ENCODE measurements around the gene TSN.
"Not testable (repeated sequence)": the region's sequence is repeated elsewhere in the genome, so short reads cannot be mapped to it uniquely, and the experiment has no call there.

TSN gene

DNA sequence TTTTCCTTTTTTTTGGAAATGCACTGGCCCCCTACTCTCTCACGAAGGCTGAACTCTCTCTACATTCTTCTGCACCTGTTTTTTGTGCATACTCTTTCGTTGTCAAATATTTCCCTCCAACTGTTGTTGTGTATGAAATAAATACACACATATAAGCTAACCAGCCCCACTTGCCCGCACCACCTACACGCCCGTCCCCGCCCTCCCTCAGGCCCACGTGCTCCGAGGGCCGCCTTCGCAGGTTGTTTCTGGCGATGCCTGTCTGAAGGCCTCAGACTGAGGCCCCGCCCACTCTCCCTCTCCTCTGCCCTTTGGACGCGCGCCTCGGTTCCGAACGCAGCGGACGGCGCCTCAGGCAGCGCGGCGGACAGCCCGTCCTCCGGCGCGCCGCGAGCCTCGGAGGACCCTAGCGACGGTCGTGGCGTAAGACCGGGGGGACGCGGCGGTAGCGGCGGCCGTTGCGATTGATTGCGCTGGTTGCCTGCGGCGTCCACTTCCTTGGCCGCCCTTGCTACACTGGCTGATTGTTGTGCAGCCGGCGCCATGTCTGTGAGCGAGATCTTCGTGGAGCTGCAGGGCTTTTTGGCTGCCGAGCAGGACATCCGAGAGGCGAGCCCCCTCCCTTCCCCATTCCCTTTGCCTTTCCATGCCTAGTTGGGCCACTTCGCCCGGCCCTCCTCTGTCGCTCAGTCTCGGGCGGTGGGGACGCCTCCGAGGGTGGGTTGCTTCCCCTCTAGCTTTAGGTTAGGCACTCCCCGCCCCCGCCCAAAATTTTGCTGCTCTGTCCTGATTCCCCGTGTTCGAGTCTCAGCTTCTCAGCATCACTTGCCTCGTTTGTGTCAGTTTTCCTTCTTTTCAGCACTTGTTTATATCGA lies at the start of gene TSN:
Gene TSN (plus strand): TSS at position 415 of the 875 bp plus-strand sequence. CDS start 129 bp downstream, at position 544.
- peak; percentile 52 to 98 (median 94) for DNase-seq

DNA sequence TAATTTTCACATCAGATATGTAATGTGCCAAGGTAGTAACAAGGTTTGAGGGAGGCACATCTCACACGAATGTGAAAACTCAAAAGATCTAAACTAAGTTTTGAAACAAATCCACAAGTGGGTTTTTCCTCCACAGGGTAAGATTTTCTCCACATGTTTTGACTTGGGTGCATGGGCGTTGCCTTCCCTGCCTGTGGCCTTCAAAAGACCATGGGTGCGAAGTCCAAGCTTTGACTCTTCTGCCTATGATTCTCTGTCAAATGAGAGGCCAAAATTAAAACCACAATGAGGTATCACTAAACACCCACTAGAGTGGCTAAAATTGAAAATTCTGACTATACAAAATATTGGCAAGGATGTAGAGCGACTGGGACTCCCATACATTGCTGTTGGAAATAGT lies 49.5 kb upstream of the TSN start:
- no peak for DNase-seq

DNA sequence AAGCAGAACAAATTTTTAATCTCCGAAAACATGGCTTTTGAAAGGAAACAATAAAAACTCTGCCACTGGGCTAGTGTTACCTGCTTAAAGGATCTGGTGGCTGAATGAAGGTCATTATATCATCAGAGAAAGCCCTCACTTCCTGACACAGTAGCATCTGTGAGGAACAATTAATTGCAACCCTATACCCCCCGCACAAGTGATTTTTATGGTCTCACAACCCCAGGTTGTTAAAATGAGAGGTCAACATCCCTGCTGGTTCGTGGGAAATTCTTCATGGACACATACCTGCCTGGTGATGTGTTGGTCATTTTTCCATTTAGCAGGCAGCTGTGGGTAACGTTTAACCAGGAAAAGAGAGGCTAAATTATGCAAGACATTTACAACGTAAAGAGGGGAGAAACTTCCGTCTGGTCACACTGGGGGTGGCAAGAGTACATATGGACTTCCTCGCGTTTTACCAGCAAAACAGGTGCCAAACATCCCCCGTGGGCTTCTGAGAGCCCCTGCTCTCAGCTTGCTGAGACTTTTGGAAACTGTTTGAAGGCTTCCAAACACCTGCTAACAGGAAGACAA lies 48.0 kb upstream of the TSN start:
- no peak for DNase-seq

DNA sequence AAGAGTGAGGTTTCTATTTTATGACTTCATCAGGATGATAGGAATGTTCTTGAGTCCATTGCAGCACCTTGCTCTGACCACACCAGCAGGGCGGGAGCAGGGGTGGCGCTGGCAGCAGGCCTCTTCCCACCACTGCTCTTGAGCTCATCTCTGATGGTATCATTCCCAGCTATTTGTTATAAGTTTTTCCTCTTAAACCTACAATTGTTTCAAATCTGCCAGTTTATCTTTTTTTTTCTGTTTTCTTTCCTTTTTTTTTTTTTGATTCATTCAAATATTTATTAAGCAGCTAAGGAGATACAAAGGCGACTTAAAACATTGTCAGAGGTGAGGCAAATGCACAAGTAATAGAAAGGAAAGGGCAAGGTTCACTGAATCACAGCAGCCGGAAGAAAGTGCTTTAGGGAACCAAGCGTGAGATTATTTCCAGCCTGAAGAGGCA lies 47.5 kb upstream of the TSN start:
- no peak for DNase-seq

DNA sequence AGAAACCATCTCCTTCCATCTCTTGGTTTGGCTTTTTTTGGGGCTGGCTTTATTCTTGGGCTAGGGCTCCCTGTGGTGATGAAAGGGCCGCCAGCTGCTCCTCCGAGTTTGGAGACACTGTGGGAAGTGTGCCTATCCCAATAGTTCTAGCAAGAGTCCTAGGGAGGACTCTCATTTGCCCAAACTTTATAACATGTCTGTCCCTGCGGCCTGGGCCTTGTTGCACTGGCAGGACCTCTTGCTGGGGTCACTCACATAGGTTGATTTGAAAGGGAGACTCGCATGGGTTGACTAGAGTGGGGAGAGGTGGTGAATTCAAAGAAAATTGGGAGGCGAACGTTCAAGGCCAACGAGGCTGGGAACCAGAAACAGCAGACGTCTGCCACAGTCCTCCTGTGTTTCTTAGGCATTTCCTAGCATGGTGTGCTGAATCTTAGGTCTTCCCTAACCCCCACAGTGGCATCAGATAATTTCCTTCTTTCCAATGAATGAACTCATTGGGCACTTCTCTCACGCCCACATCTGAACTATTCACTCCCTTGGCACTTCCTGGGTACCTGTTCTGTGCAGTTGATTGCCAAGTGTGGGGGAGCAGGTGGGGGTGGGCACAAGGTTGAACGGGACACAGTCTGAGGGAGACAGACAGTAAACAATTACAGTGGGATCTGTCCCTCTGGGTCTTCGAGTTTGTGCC lies 45.5 kb upstream of the TSN start:
- DNase-seq, result no peak

DNA sequence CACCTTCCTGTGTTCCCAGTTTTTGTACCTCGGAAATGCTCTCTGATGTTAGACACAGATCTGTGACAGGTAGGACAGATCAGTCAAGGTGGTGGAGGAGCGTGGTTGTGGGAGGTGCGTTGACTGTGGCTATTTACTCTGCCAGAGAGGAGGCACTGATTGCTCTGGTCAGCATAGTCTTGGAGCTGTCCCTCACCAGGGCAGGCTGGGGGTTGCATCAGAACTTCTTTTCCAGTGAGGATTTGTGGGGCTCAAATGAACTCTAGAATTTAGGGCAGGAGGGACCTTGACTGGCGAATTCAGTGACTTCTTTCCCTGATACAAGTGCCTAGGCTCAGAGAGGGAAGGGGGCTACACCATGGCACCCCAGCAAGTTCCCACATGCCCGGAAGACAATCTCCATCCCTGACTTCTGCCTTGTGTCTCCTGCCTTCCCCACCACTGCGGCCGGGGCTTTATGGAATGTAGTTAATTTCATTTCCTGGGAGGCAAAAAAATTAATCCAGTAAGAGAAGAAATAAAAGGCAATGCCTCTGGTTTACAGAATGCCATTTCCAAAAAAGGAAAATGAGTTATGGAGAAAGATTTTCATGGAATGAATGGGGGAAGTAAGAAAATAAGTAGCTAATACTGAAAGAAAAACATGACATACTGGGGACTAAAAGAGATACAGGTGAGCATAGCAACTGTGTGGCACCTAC lies 44.8 kb upstream of the TSN start:
- DNase-seq, result no peak

DNA sequence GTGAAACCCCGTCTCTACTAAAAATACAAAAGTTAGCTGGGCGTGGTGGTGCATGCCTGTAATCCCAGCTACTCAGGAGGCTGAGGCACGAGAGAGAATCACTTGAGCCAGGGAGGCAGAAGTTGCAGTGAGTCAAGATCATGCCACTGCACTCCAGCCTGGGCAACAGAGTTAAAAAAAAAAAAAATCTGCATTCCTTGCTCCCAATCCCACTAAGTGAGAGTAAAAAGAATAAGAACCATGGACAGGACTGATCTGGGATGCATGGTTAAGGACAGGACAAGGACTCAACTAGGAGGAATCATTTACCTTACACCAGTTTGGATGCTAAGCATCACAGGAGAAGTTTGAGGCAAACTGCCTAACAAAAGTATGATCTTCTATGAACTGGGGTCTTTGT lies 44.0 kb upstream of the TSN start:
- not testable (repeated sequence) for DNase-seq

DNA sequence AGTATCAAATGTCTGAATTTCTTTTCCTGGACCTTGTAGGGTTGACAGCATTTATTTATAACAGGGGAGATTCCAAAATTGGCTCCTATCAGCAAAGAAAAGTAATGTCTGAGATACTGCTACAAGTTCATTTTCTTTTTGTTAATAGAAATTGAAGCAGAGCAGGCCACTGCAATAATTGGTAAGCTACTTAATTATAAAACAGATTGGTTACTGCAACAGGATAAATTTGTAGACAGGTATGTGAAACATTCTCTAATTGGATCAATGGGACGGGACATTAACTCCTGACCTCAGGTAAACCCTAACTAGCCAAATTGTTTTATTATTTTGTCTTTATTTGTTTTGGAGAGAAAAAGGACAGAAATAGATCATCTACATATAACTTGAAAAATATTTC lies 39.3 kb upstream of the TSN start:
- no peak for DNase-seq

DNA sequence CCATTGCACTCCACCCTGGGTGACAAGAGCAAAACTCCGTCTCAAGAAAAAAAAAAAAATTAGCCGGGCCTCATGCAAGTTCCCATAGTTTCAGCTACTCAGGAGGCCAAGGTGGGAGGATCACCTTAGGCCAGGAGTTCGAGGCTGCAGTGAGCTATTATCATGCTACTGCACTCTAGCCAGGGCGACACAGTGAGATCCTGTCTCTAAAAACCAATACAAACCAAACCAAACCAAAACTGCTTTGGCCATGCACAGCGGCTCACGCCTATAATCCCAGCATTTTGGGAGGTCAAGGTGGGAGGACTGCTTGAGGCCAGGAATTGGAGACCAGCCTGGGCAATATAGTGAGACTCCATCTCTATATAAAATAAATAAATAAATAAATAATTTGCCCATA lies 37.9 kb upstream of the TSN start:
- DNase-seq, result no peak

DNA sequence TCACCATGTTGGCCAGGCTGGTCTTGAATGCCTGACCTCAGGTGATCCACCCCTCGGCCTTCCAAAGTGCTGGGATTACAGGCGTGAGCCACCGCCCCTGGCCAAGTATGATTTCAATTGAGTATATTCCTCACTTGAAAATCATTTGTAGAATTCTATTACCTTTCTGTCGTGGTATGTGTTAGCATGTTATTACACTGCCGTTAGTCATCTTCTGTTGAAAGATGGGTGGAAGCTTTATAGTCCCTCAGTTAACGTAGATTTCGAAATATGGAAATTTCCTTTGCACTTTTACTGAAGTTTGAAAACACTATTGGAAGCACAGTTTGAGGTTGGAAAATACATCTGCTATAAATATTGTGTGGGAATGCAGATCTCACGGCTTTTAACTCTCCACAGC lies 33.5 kb upstream of the TSN start:
- no peak for DNase-seq

DNA sequence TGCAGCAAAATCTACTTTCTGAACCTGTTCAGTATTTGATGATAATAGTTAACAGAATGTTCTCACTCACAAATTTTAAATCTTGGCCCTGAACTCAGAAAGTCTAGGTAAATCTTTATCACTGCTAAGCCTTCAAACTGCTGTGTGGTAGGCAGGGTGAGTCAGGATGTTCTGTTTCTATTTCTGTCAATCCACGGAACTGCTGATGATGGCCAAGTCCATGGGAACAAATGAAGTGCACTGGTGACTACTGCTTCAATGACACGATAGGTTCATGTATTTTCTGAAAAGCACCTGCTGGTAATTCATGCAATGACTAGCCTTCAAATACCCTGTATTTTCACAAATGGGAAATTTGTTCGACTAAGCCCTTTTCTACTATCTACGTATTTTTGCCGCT lies 33.0 kb upstream of the TSN start:
- DNase-seq, result peak in 1 of 58 donors; percentile 31

DNA sequence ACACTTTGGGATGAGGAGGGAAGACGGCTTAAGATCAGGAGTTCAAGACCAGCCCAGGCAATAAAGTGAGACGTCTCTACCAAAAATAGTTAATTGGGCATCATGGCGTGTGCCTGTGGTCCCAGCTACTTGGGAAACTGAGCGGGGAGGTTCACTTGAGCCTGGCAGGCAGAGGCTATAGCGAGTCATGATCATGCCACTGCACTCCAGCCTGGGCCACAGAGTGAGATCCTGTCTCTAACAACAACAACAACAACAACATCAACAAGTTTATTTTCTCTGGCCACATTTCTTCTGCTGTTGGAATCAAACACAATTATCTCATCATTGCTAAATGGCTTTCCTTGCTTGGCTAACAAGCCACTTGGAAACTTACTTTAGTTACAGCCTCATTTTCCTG lies 32.1 kb upstream of the TSN start:
- no peak for DNase-seq

DNA sequence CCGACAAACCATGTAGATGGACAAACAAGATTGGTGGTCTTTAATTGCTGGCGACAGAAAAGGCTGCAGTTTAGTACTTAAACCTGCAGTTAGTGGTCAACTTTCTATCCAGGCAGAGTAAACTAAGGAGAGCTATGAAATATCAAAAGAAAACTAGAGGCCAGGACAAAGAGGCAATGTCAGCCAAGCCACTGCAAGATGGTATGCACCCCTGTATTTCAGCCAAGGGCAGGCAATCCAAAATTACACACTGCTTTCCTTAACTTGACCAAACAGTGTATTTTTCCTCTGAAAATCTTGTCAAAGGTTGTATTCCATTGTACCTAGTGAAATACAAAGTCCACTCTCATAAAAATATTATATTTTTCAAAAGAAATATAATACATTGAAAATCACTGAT lies 28.1 kb upstream of the TSN start:
- no peak for DNase-seq

DNA sequence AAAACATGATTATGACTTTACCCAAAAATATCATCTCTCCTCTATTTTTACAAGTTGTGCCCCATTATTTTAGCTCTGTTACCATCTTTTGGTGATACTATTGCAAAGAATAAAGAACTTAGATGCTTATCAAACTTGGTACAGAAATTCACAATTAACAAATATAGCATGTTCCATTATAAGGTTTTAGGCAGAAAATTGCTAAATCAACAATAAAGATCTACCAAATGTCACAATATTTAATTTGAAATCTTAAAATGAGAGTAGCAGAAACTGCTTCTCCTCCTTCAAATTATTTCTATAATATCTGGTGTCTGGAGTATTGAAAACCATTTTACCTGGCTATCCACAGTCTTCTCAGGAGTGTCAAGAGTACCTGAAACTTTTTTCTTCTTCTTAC lies 27.5 kb upstream of the TSN start:
- DNase-seq, result no peak

DNA sequence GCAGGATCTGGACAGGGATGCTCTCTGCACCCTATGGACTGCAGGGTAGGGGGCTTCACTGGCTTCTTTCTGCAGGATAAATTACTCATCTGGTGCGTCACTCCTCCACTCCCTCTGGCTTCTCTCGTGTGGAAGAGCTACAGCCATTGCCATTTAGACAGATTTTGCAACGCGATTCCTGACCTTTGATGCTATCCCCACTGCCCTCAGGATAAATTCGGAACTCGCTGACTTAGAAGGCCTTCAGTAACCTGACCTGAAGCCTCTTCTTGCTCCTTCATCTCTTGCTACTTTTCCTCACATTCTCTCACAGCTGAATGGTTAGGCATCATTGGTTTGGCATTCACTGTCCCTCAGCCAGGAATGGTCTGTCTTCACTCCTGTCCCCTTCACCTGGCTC lies 24.1 kb upstream of the TSN start:
- no peak for DNase-seq

DNA sequence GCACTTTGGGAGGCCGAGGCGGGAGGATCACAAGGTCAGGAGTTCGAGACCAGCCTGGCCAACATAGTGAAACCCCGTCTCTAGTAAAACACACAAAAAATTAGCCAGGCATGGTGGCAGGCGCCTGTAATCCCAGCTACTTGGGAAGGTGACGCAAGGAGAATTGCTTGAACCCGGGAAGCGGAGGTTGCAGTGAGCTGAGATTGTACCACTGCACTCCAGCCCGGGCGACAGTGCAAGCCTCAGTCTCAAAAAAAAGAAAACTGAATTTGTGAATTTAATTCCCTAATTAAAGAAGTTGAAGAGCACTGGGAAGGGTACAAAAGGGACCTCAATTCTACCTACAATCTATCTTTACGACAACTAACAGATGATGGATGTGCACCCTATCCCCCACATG lies 20.9 kb upstream of the TSN start:
- not testable (repeated sequence) for DNase-seq

DNA sequence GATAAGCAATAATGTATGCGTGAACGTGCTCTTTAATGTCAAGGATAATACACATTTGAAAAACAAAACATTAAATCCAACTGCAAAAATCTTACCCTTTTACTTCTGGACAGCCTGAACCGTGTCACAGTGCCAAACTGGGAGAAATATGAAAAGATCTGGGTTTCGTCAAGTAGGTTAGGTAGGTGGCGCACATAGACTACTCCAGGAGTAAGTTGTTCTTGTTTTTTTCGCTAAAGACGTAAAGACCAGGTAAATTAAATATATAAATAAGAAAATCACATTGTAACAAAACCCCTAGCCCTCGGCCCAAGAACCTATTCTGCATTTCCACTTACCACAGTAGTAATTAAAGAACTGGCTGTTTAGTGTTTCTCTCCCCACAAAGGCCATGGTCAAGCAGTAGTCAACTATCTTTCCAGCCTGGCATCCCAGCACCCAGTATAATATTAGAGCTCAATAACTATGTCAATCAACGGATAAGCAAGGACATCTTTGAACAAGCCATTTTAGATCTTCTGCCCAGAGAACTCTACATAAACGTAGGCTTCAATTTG lies 19.9 kb upstream of the TSN start:
- DNase-seq, result no peak

DNA sequence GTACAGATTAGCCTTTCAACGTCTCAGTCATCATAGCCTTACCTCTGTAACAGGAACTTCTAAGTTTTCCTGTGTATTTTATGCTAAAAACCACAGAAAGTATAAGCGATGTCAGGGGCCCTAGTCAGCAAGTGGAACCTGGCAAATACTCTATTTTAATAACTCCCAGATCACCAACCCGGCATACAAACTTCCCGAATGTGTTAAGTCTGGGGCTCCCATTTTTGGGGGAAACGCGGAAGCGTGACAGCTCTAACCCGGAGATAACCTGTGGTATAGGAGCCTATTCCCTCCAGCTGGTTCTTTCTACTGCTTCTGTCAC lies 19.4 kb upstream of the TSN start:
- no peak for DNase-seq

DNA sequence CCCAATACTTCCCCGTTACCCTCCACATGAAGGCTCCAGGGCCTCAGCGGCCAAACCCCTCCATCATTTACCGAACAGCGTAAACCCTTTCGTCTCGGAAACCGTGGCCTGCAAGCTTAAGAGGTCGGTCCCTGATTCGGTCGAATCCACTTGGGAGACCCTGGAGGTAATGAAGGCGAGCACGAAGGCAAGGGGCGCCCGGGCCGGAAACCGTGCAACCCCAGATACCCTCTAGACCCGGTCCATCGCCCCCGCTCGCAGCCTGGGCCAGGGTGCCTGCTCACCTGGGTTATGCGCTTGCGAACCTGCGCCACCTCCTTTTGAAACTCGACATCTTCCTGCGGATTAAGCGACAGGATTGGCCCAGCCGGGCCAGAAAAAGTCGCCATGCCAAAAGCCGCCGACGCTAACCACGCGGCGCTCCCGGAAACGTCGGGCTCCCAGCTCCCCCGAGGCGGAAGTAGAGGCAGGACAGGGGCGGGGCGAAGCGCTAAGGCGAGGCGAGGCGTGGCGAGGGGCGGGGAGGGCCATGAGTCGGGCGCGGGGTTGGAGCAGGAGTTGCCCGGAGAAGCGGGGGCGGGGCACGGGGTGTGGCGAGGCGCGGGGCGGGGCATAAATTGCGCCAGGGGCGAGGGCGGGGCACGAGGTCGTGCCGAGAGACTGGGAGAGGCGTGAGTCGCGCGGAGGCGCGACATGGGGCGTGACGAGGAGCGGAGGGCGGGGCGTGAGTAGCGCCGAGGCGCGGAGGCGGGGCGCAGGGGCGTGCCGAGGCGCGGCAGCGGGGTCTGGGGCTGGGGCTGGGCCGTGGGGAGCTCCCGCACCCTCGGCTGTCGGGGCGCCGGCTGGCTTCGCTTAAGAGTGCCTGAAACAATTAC lies 18.8 kb upstream of the TSN start, which contains the start of gene NIFK:
Gene NIFK (minus strand): TSS at position 414 of the 875 bp plus-strand sequence. CDS start 25 bp downstream, at position 389.
- peak; percentile 84 to 99 (median 97) for DNase-seq

DNA sequence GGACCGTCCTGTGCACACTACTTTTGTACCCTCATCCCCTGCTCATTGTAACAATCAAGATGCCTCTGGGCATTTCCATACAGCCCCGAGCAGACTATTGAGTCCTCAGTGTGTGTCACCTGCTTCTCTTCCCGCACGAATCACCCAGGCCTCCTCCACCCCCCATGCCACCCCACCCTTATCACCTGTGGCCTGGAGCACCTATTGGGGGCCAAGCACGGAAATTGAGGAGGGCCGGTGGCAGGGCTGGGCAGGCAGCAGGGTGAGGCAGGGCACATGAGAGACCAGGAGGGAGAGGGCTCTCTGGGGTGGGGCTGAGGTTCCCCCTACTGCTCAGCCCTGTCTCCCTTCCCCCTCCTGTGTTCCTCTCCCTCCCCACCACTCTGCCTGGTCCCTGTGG lies 14.5 kb upstream of the TSN start:
- DNase-seq, result no peak

Data from anterior cingulate cortex (tissue), 58 donors.